ENCODE results near the gene KRTAP10-6. TPM values are rescaled to one million over a fixed set of nuclear protein-coding genes. Genes with fewer than 3 reads are reported as not detected.
"Not testable (repeated sequence)": the region's sequence is repeated elsewhere in the genome, so short reads cannot be mapped to it uniquely, and the experiment has no call there.

Gene KRTAP10-6
- total RNA-seq, 2 experiments from 2014 or later = not detected

DNA sequence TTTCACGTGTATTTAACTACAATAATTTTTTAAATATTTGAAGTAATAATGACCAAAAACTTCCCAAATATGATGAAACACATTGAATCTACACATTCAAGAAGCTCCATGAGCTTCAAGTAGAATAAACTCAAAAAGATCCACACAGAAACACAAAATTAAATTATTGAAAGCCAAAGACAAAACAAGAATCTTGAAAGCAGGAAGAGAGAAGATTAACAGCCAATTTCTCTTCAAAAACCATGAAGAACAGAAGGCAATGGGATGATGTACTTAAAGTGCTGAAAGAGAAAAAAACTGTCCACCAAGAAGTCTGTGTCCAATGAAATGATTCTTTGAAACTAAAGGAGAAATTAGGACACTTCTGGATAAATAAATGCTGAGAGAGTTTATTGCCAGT is 39.8 kb upstream of the KRTAP10-6 start:
- peaks cover 20% of the 10 kb centered on the region for H3K9me3 Mint-ChIP-seq
- Histone ChIP-seq H3K36me3 (ENCODE audit: insufficient read depth, low read length) (no peaks in the 10 kb centered on the region), H3K27me3 (ENCODE audit: control insufficient read depth in 1 of 2, insufficient read depth in 2 of 2, low read length in 2 of 2) (no peaks in the 10 kb centered on the region), H3K4me1 (ENCODE audit: insufficient read depth, low read length) (peaks cover 30% of the 10 kb centered on the region), H3K9me3 (ENCODE audit: control insufficient read depth in 1 of 2, insufficient read depth in 1 of 2, low read length in 2 of 2) (peaks cover 35 to 36% of the 10 kb centered on the region in 2 experiments), H3K4me3 (ENCODE audit: low read length) (no peak overlapping the region), H3K27ac (ENCODE audit: low read depth in 1 of 2, low read length in 2 of 2) (no peak overlapping the region)
- no peak for DNase-seq
- intact Hi-C loops (cut with DNase I, micrococcal nuclease) = no loop called here
- ATAC-seq (ENCODE audit: poor library complexity) = no peak
- ChIA-PET POLR2A (no interaction called here), CTCF (no interaction called here)
- H3K4me3 Mint-ChIP-seq = no peak overlapping the region
- no peak overlapping the region for H3K27ac Mint-ChIP-seq
- H3K4me1 Mint-ChIP-seq (ENCODE audit: low read depth) = peaks cover 25% of the 10 kb centered on the region
- peaks cover 28% of the 10 kb centered on the region for H3K36me3 Mint-ChIP-seq (ENCODE audit: low read depth)
- TF ChIP-seq, protein P1, sequence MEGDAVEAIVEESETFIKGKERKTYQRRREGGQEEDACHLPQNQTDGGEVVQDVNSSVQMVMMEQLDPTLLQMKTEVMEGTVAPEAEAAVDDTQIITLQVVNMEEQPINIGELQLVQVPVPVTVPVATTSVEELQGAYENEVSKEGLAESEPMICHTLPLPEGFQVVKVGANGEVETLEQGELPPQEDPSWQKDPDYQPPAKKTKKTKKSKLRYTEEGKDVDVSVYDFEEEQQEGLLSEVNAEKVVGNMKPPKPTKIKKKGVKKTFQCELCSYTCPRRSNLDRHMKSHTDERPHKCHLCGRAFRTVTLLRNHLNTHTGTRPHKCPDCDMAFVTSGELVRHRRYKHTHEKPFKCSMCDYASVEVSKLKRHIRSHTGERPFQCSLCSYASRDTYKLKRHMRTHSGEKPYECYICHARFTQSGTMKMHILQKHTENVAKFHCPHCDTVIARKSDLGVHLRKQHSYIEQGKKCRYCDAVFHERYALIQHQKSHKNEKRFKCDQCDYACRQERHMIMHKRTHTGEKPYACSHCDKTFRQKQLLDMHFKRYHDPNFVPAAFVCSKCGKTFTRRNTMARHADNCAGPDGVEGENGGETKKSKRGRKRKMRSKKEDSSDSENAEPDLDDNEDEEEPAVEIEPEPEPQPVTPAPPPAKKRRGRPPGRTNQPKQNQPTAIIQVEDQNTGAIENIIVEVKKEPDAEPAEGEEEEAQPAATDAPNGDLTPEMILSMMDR (IDR thresholded peaks at IDR 0.05) = no peak
- H3K27me3 Mint-ChIP-seq = no peaks in the 10 kb centered on the region

DNA sequence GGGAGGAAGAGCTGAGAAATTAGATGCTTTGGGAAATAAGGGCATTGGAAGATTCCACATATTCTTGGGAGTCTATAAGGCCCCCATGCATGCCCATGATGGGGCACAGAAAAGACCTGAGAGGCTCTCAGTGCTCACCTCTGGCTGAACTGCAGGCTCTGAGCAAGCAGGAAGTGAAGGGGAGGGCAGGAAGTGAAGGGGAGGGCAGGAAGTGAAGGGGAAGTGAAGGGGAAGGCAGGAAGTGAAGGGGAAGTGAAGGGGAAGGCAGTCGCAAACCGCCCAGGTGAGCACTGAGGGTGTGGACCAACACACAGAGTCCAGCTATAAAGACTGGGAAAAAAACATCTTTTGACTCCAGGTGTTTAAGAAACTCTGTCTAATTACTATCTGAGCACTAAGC is 38.1 kb upstream of the KRTAP10-6 start:
- peaks cover 36 to 38% of the 10 kb centered on the region in 2 experiments for H3K9me3 ChIP-seq (ENCODE audit: control insufficient read depth in 1 of 2, insufficient read depth in 1 of 2, low read length in 2 of 2)
- H3K4me1 ChIP-seq (ENCODE audit: insufficient read depth, low read length) = peaks cover 46% of the 10 kb centered on the region
- DNase-seq (peak in 2 of 14 experiments; percentile 18 to 53), ATAC-seq (ENCODE audit: poor library complexity) (no peak)
- ChIA-PET POLR2A (interaction anchor here (0.9 to 1.0 kb wide), 2 partner anchors 11 to 27 kb away, joined by 3 to 4 read pairs; partner anchors contain the start of gene KRTAP12-3), CTCF (no interaction called here)
- no peak overlapping the region for H3K4me3 ChIP-seq (ENCODE audit: low read length)
- no peaks in the 10 kb centered on the region for H3K27me3 Mint-ChIP-seq
- H3K36me3 Mint-ChIP-seq (ENCODE audit: low read depth) = peaks cover 28% of the 10 kb centered on the region
- H3K27me3 ChIP-seq (ENCODE audit: control insufficient read depth in 1 of 2, insufficient read depth in 2 of 2, low read length in 2 of 2) = no peaks in the 10 kb centered on the region
- H3K27ac Mint-ChIP-seq = peak overlapping the region; percentile 62
- peaks cover 20% of the 10 kb centered on the region for H3K9me3 Mint-ChIP-seq
- intact Hi-C loops (cut with DNase I, micrococcal nuclease) = no loop called here
- H3K27ac ChIP-seq (ENCODE audit: low read depth in 1 of 2, low read length in 2 of 2) = no peak overlapping the region
- H3K4me3 Mint-ChIP-seq = no peak overlapping the region
- no peaks in the 10 kb centered on the region for H3K36me3 ChIP-seq (ENCODE audit: insufficient read depth, low read length)
- TF ChIP-seq, protein P1 (IDR thresholded peaks at IDR 0.05) = no peak
- H3K4me1 Mint-ChIP-seq (ENCODE audit: low read depth) = peaks cover 25% of the 10 kb centered on the region

DNA sequence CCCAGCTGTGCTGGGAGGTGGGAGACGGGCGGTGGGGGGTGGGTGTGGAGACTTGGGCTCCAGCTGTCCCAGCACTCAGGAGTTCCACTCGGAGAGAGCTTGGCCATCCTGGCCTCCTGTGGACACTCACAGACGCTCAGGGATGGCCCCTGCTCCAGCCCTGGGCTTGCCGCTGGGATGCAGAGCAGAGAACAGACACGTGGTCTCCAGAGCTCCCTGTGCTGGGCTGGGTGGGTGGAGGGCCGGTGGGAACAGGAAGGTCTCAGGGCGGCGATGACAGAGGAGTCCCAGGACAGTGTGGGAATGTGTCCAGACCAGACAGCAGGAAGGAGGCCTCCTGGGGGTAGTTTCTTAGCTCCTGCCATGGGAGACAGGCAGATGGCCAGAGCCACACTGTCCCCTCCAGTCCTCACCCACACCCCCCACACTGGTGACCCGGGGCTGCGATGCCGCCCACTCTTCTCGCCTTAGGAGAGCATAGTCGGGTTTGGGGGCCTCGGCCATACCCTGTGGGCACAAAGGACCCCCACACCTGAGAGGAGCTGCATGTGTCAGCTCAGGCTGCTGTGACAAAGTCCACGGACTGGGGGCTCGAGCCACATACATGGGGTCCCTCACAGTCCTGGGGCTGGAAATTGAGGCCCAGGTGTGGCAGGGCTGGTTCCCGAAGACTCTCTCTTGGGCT is 36.5 kb upstream of the KRTAP10-6 start:
- Histone ChIP-seq H3K9me3 (ENCODE audit: control insufficient read depth in 1 of 2, insufficient read depth in 1 of 2, low read length in 2 of 2) (peaks cover 42 to 45% of the 10 kb centered on the region in 2 experiments), H3K36me3 (ENCODE audit: insufficient read depth, low read length) (no peaks in the 10 kb centered on the region), H3K4me3 (ENCODE audit: low read length) (no peak overlapping the region), H3K4me1 (ENCODE audit: insufficient read depth, low read length) (peaks cover 47% of the 10 kb centered on the region), H3K27me3 (ENCODE audit: control insufficient read depth in 1 of 2, insufficient read depth in 2 of 2, low read length in 2 of 2) (no peaks in the 10 kb centered on the region), H3K27ac (ENCODE audit: low read depth in 1 of 2, low read length in 2 of 2) (no peak overlapping the region)
- no peak for ATAC-seq (ENCODE audit: poor library complexity)
- POLR2A ChIA-PET = interaction anchor here (1.1 to 2.2 kb wide), 2 partner anchors 10 to 28 kb away, joined by 3 to 8 read pairs; no protein-coding TSS in a partner anchor
- peaks cover 31% of the 10 kb centered on the region for H3K36me3 Mint-ChIP-seq (ENCODE audit: low read depth)
- H3K27ac Mint-ChIP-seq = no peak overlapping the region
- H3K4me1 Mint-ChIP-seq (ENCODE audit: low read depth) = peaks cover 25% of the 10 kb centered on the region
- no peak for DNase-seq
- TF ChIP-seq, protein P1 (IDR thresholded peaks at IDR 0.05) = no peak
- H3K27me3 Mint-ChIP-seq = no peaks in the 10 kb centered on the region
- CTCF ChIA-PET = no interaction called here
- intact Hi-C loops (cut with DNase I, micrococcal nuclease) = no loop called here
- H3K4me3 Mint-ChIP-seq = no peak overlapping the region
- peaks cover 22% of the 10 kb centered on the region for H3K9me3 Mint-ChIP-seq

DNA sequence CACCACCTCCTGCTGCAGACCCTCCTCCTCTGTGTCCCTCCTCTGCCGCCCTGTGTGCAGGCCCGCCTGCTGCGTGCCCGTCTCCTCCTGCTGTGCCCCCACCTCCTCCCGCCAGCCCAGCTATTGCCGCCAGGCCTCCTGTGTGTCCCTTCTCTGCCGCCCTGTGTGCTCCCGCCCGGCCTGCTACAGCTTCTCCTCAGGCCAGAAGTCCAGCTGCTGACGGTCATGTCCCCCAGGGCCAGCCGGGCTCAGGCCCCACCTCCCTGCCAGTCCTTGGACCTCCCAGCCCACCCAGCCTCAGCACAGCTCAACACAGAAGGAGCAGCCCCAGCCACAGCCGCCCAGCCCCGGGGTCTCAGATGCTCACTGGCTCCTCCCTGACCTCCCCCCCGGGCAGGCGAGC is 35.5 kb upstream of the KRTAP10-6 start:
- Mint-ChIP-seq H3K9me3 (peaks cover 21% of the 10 kb centered on the region), H3K4me1 (ENCODE audit: low read depth) (peaks cover 25% of the 10 kb centered on the region), H3K36me3 (ENCODE audit: low read depth) (peaks cover 34% of the 10 kb centered on the region)
- H3K4me3 ChIP-seq (ENCODE audit: low read length); intact Hi-C loops (cut with DNase I, micrococcal nuclease); H3K27me3 ChIP-seq (ENCODE audit: control insufficient read depth in 1 of 2, insufficient read depth in 2 of 2, low read length in 2 of 2); ATAC-seq (ENCODE audit: poor library complexity); H3K4me3 Mint-ChIP-seq; H3K36me3 ChIP-seq (ENCODE audit: insufficient read depth, low read length); H3K27me3 Mint-ChIP-seq; H3K27ac ChIP-seq (ENCODE audit: low read depth in 1 of 2, low read length in 2 of 2); H3K27ac Mint-ChIP-seq; DNase-seq; CTCF ChIA-PET: not testable (repeated sequence)
- POLR2A ChIA-PET = interaction anchor here (2.2 kb wide), 1 partner anchor 9 kb away, joined by 8 read pairs; no protein-coding TSS in a partner anchor
- Histone ChIP-seq H3K4me1 (ENCODE audit: insufficient read depth, low read length) (peaks cover 47% of the 10 kb centered on the region), H3K9me3 (ENCODE audit: control insufficient read depth in 1 of 2, insufficient read depth in 1 of 2, low read length in 2 of 2) (peaks cover 43 to 44% of the 10 kb centered on the region in 2 experiments)

DNA sequence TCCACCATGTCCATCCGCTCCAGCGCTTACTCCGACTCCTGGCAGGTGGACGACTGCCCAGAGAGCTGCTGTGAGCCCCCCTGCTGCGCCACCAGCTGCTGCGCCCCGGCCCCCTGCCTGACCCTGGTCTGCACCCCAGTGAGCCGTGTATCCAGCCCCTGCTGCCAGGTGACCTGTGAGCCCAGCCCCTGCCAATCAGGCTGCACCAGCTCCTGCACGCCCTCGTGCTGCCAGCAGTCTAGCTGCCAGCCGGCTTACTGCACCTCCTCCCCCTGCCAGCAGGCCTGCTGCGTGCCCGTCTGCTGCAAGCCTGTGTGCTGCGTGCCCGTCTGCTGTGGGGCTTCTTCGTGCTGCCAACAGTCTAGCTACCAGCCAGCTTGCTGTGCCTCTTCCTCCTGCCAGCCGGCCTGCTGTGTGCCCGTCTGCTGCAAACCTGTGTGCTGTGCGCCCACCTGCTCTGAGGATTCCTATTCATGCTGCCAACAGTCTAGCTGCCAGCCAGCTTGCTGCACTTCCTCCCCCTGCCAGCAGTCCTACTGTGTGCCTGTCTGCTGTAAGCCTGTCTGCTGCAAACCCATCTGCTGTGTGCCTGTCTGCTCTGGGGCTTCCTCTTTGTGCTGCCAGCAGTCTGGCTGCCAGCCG is 35.0 kb upstream of the KRTAP10-6 start:
- POLR2A ChIA-PET = interaction anchor here (2.2 kb wide), 1 partner anchor 8 kb away, joined by 8 read pairs; no protein-coding TSS in a partner anchor
- H3K4me3 Mint-ChIP-seq; H3K4me3 ChIP-seq (ENCODE audit: low read length); intact Hi-C loops (cut with DNase I, micrococcal nuclease); DNase-seq; H3K27ac Mint-ChIP-seq; H3K36me3 ChIP-seq (ENCODE audit: insufficient read depth, low read length); ATAC-seq (ENCODE audit: poor library complexity); H3K27ac ChIP-seq (ENCODE audit: low read depth in 1 of 2, low read length in 2 of 2); H3K27me3 Mint-ChIP-seq; H3K27me3 ChIP-seq (ENCODE audit: control insufficient read depth in 1 of 2, insufficient read depth in 2 of 2, low read length in 2 of 2); CTCF ChIA-PET: not testable (repeated sequence)
- Histone ChIP-seq H3K4me1 (ENCODE audit: insufficient read depth, low read length) (peaks cover 47% of the 10 kb centered on the region), H3K9me3 (ENCODE audit: control insufficient read depth in 1 of 2, insufficient read depth in 1 of 2, low read length in 2 of 2) (peaks cover 39 to 41% of the 10 kb centered on the region in 2 experiments)
- Mint-ChIP-seq H3K9me3 (peaks cover 20% of the 10 kb centered on the region), H3K36me3 (ENCODE audit: low read depth) (peaks cover 40% of the 10 kb centered on the region), H3K4me1 (ENCODE audit: low read depth) (peaks cover 25% of the 10 kb centered on the region)

All from CD4-positive, alpha-beta T cell (primary cell).